Measurements from ENCODE around the gene STMP1.

- no peak for TF ChIP-seq CTCF (conservative IDR thresholded peaks at IDR 0.05)
- no peak for TF ChIP-seq EZH2 (IDR thresholded peaks at IDR 0.05; ENCODE audit: low read depth)
These were observed 7.5 kb downstream of the STMP1 start for GRCh38 chr7:135669774-135670173.

Data from PC-9 (cell line).